Neuronal stem cell (in vitro differentiated cells): ENCODE results near the gene GRIK5. TPM values are rescaled to one million over a fixed set of nuclear protein-coding genes. Genes with fewer than 3 reads are reported as not detected.
A peak's percentile ranks its signal among the peaks of the same experiment; 100 is the strongest.

Experiments
- DNase-seq: peaks from one replicate; pipeline ENCODE4 v3.0.0-alpha.2; 2013; ENCODE audit warnings: low spot score
- H2AFZ ChIP-seq: one replicate; pipeline ENCODE4 v1.6.1; 2013; ENCODE audit warnings: mild to moderate bottlenecking, low read length, inconsistent platforms
- H2AK5ac ChIP-seq: 2 replicates; pipeline ENCODE4 v1.6.1; 2013; ENCODE audit warnings: low read depth, mild to moderate bottlenecking, inconsistent platforms, low read length, moderate library complexity, mixed read lengths
- H2BK120ac ChIP-seq: 2 replicates; pipeline ENCODE4 v1.6.1; 2013; ENCODE audit warnings: low read depth, mild to moderate bottlenecking, inconsistent platforms, low read length, moderate library complexity, mixed read lengths
- H2BK12ac ChIP-seq: one replicate; pipeline ENCODE4 v1.6.1; 2013; ENCODE audit warnings: low read length, inconsistent platforms
- H2BK15ac ChIP-seq: 2 replicates; pipeline ENCODE4 v1.6.1; 2013; ENCODE audit warnings: mild to moderate bottlenecking, low read length, inconsistent platforms, mixed read lengths
- H2BK5ac ChIP-seq: one replicate; pipeline ENCODE4 v1.6.1; 2013; ENCODE audit warnings: inconsistent platforms, mild to moderate bottlenecking, low read length, moderate library complexity
- H3K14ac ChIP-seq: one replicate; pipeline ENCODE4 v1.6.1; 2013; ENCODE audit warnings: low read length, inconsistent platforms
- H3K18ac ChIP-seq: 2 replicates; pipeline ENCODE4 v1.6.1; 2013; ENCODE audit warnings: low read length, inconsistent platforms
- H3K23ac ChIP-seq: 2 replicates; pipeline ENCODE4 v1.6.1; 2013; ENCODE audit warnings: low read depth, mild to moderate bottlenecking, mixed read lengths, low read length, inconsistent platforms; ENCODE audit not compliant: poor library complexity
- H3K27ac ChIP-seq: replicated peaks from 3 replicates; pipeline ENCODE4 v1.5.1; 2013; ENCODE audit warnings: low read length, inconsistent platforms
- H3K27me3 ChIP-seq, 3 experiments: 2 replicates each; pipeline ENCODE4 v1.6.1; 2013; ENCODE audit warnings: low read length in 3 of 3, mild to moderate bottlenecking in 2 of 3, inconsistent platforms in 1 of 3, low read depth in 1 of 3, mixed read lengths in 1 of 3, moderate library complexity in 1 of 3; ENCODE audit not compliant: control insufficient read depth in 3 of 3, insufficient read depth in 3 of 3
- H3K36me3 ChIP-seq, 2 donors: replicated peaks in 1 of 2; 2 replicates each; pipeline ENCODE4 v1.6.1; 2013; ENCODE audit warnings: low read length in 2 of 2; ENCODE audit not compliant: control insufficient read depth in 2 of 2, insufficient read depth in 2 of 2
- H3K4ac ChIP-seq: 2 replicates; pipeline ENCODE4 v1.6.1; 2013; ENCODE audit warnings: inconsistent platforms, mild to moderate bottlenecking, low read length, moderate library complexity
- H3K4me1 ChIP-seq, 2 donors: 1 replicate in 1 of 2; 2 replicates in 1 of 2; pipeline ENCODE4 v1.6.1; 2013; ENCODE audit warnings: low read length in 2 of 2, low read depth in 1 of 2; ENCODE audit not compliant: control insufficient read depth in 2 of 2, insufficient read depth in 1 of 2
- H3K4me2 ChIP-seq: one replicate; pipeline ENCODE4 v1.6.1; 2013; ENCODE audit warnings: mild to moderate bottlenecking, low read length, inconsistent platforms; ENCODE audit not compliant: insufficient read depth, poor library complexity, severe bottlenecking
- H3K4me3 ChIP-seq, 2 donors: 2 replicates each; pipeline ENCODE4 v1.5.1; 2013; ENCODE audit warnings: low read length in 2 of 2, mild to moderate bottlenecking in 2 of 2, inconsistent platforms in 1 of 2, moderate library complexity in 1 of 2
- H3K79me1 ChIP-seq: one replicate; pipeline ENCODE4 v1.6.1; 2013; ENCODE audit warnings: low read depth, mild to moderate bottlenecking, inconsistent platforms, low read length, moderate library complexity
- H3K9ac ChIP-seq: one replicate; pipeline ENCODE4 v1.6.1; 2013; ENCODE audit warnings: mild to moderate bottlenecking, low read depth, low read length, inconsistent platforms; ENCODE audit not compliant: poor library complexity
- H3K9me3 ChIP-seq, 2 donors: replicated peaks in 1 of 2; 2 replicates each; pipeline versions ENCODE3 to v1.6.1; 2013; ENCODE audit warnings: low read length in 2 of 2, mild to moderate bottlenecking in 2 of 2, inconsistent platforms in 1 of 2, low read depth in 1 of 2, mixed read lengths in 1 of 2, moderate library complexity in 1 of 2; ENCODE audit not compliant: control insufficient read depth in 2 of 2, insufficient read depth in 1 of 2
- H4K8ac ChIP-seq: one replicate; pipeline ENCODE4 v1.6.1; 2013; ENCODE audit warnings: low read depth, mild to moderate bottlenecking, inconsistent platforms, low read length, moderate library complexity
- H4K91ac ChIP-seq: one replicate; pipeline ENCODE4 v1.6.1; 2013; ENCODE audit warnings: low read length, low read depth, mild to moderate bottlenecking, inconsistent platforms; ENCODE audit not compliant: poor library complexity
- WGBS, 2 donors: extraction: QIAGEN DNeasy Blood & Tissue Kit; methylation state at CpG; one replicate each; pipeline ENCODE4 v1.1.7; 2013; ENCODE audit warnings: missing lambda C conversion rate in 2 of 2, mixed read lengths in 1 of 2; ENCODE audit not compliant: insufficient read length in 2 of 2, insufficient replicate concordance in 1 of 2; ENCODE audit errors: extremely low coverage in 2 of 2; 5-methylcytosine and 5-hydroxymethylcytosine counted together
- polyA plus RNA-seq, 2 experiments: library from polyadenylated mRNA; stranded (reverse); fragments of 200-250 nt; gene quantifications; one replicate each; pipeline ENCODE4 v1.2.3, GENCODE V29; 2013

The GRIK5 gene
- polyA plus RNA-seq (2013, experiment 1 of 2): 21.6 TPM
- 21.7 TPM for polyA plus RNA-seq (2013, experiment 2 of 2)

GRCh38 chr19:42069619-42070351 is at the start of gene GRIK5:
Gene GRIK5, minus strand, starts transcription at chr19:42070206. Its CDS starts 4,436 bp downstream, at chr19:42065770.
- H3K18ac ChIP-seq: peak within 1 kb of the TSS; percentile 94

GRCh38 chr19:42117076-42117475 is 47.1 kb upstream of the GRIK5 start:
- H3K4me2 ChIP-seq: no peak overlapping the region
- no peak overlapping the region for H3K4me3 ChIP-seq
- H2AK5ac ChIP-seq: peak overlapping the region; percentile 56
- H3K18ac ChIP-seq: peak overlapping the region; percentile 30
- no peak overlapping the region for H4K8ac ChIP-seq
- H3K23ac ChIP-seq: peak overlapping the region; percentile 66
- H2AFZ ChIP-seq: no peak overlapping the region
- peaks cover 0 to 7% (median 0%) of the 10 kb centered on the region in 3 experiments for H3K27me3 ChIP-seq
- H2BK120ac ChIP-seq: no peak overlapping the region
- no peak overlapping the region for H4K91ac ChIP-seq
- peak overlapping the region; percentile 49 for H2BK12ac ChIP-seq
- H3K4me1 ChIP-seq: peaks cover 8 to 26% of the 10 kb centered on the region in 2 donors
- no CpG with 5 or more reads among the region's 6 CpGs for WGBS, 2 donors
- no peaks in the 10 kb centered on the region for H3K36me3 ChIP-seq
- DNase-seq: no peak
- H3K9me3 ChIP-seq: no peaks in the 10 kb centered on the region
- peak overlapping the region; percentile 50 for H3K9ac ChIP-seq
- no peak overlapping the region for H2BK15ac ChIP-seq
- H3K4ac ChIP-seq: no peak overlapping the region
- H3K27ac ChIP-seq: no peak overlapping the region
- H3K14ac ChIP-seq: no peak overlapping the region
- peak overlapping the region; percentile 68 for H2BK5ac ChIP-seq
- no peaks in the 10 kb centered on the region for H3K79me1 ChIP-seq

More at GRCh38 chr19:42069619-42070351, at the start of gene GRIK5:
- peak within 1 kb of the TSS; percentile 30 for H2BK12ac ChIP-seq
- H3K14ac ChIP-seq: peak within 1 kb of the TSS; percentile 31
- peak within 1 kb of the TSS; percentile 38 to 79 for H3K4me3 ChIP-seq
- no CpG with 5 or more reads among the region's 29 CpGs for WGBS, 2 donors
- peak within 1 kb of the TSS; percentile 93 for H3K9ac ChIP-seq
- peak within 1 kb of the TSS; percentile 92 for H2AFZ ChIP-seq
- H2BK5ac ChIP-seq: peak within 1 kb of the TSS; percentile 84
- H4K91ac ChIP-seq: no peak within 1 kb of the TSS
- peak within 1 kb of the TSS; percentile 29 for H3K27ac ChIP-seq
- H3K4ac ChIP-seq: no peak within 1 kb of the TSS
- H3K23ac ChIP-seq: peak within 1 kb of the TSS; percentile 34
- no peaks in the 10 kb centered on the region for H3K9me3 ChIP-seq
- H3K27me3 ChIP-seq: peaks cover 0 to 14% (median 0%) of the 10 kb centered on the region in 3 experiments
- peak within 1 kb of the TSS; percentile 57 for H4K8ac ChIP-seq
- peak within 1 kb of the TSS; percentile 93 for H2BK120ac ChIP-seq
- H3K36me3 ChIP-seq: peaks cover 0 to 7% of the 10 kb centered on the region in 2 donors
- peaks cover 19 to 26% of the 10 kb centered on the region in 2 donors for H3K4me1 ChIP-seq
- DNase-seq: no peak
- peak within 1 kb of the TSS; percentile 90 for H2BK15ac ChIP-seq
- H3K79me1 ChIP-seq: peaks cover 8% of the 10 kb centered on the region
- peak within 1 kb of the TSS; percentile 99 for H2AK5ac ChIP-seq
- peak within 1 kb of the TSS; percentile 84 for H3K4me2 ChIP-seq

GRCh38 chr19:42116308-42117075 is 46.5 kb upstream of the GRIK5 start:
- no peak overlapping the region for H3K27ac ChIP-seq
- H3K9ac ChIP-seq: peak overlapping the region; percentile 64
- H3K18ac ChIP-seq: peak overlapping the region; percentile 11
- H3K4ac ChIP-seq: no peak overlapping the region
- no peak overlapping the region for H2BK15ac ChIP-seq
- H2BK120ac ChIP-seq: no peak overlapping the region
- no peak overlapping the region for H2AFZ ChIP-seq
- no peaks in the 10 kb centered on the region for H3K9me3 ChIP-seq
- DNase-seq: no peak
- H2BK12ac ChIP-seq: no peak overlapping the region
- H3K4me3 ChIP-seq: no peak overlapping the region
- H2BK5ac ChIP-seq: peak overlapping the region; percentile 68
- peaks cover 3 to 21% of the 10 kb centered on the region in 2 donors for H3K4me1 ChIP-seq
- no peak overlapping the region for H3K4me2 ChIP-seq
- no peaks in the 10 kb centered on the region for H3K79me1 ChIP-seq
- H4K91ac ChIP-seq: no peak overlapping the region
- WGBS, 2 donors: no CpG with 5 or more reads among the region's 20 CpGs
- no peak overlapping the region for H2AK5ac ChIP-seq
- H3K36me3 ChIP-seq: no peaks in the 10 kb centered on the region
- H3K23ac ChIP-seq: no peak overlapping the region
- no peak overlapping the region for H4K8ac ChIP-seq
- H3K27me3 ChIP-seq: peaks cover 0 to 7% (median 0%) of the 10 kb centered on the region in 3 experiments
- no peak overlapping the region for H3K14ac ChIP-seq

- H3K4me1 ChIP-seq: peaks cover 0 to 13% of the 10 kb centered on the region in 2 donors
- H2BK15ac ChIP-seq: no peak overlapping the region
- no peak overlapping the region for H2AFZ ChIP-seq
- DNase-seq: no peak
- WGBS, 2 donors: no CpG with 5 or more reads among the region's 4 CpGs
- no peak overlapping the region for H2BK120ac ChIP-seq
- H4K8ac ChIP-seq: no peak overlapping the region
- H3K14ac ChIP-seq: no peak overlapping the region
- H2AK5ac ChIP-seq: no peak overlapping the region
- no peaks in the 10 kb centered on the region for H3K9me3 ChIP-seq
- no peak overlapping the region for H3K9ac ChIP-seq
- no peak overlapping the region for H3K27ac ChIP-seq
- H2BK5ac ChIP-seq: no peak overlapping the region
- no peak overlapping the region for H3K4me3 ChIP-seq
- peaks cover 0 to 7% (median 0%) of the 10 kb centered on the region in 3 experiments for H3K27me3 ChIP-seq
- no peak overlapping the region for H2BK12ac ChIP-seq
- no peak overlapping the region for H3K23ac ChIP-seq
- no peaks in the 10 kb centered on the region for H3K79me1 ChIP-seq
- no peak overlapping the region for H3K4ac ChIP-seq
- H3K36me3 ChIP-seq: no peaks in the 10 kb centered on the region
- H4K91ac ChIP-seq: no peak overlapping the region
- no peak overlapping the region for H3K18ac ChIP-seq
- H3K4me2 ChIP-seq: no peak overlapping the region
Observed at GRCh38 chr19:42115705-42116104, 45.7 kb upstream of the GRIK5 start.
